SK-N-MC (cell line): Measurements from ENCODE around the gene POLG2.

ENCODE experiments used
- EZH2 ChIP-seq: fragments of 200-600 bp; sonication (generic); IDR thresholded peaks from one replicate; pipeline ENCODE4 v1.6.1; 2017; ENCODE audit warnings: antibody characterized with exemption
- FOXP2 ChIP-seq: optimal IDR thresholded peaks from 2 replicates; pipeline ENCODE3; 2011; ENCODE audit warnings: mild to moderate bottlenecking, moderate library complexity; ENCODE audit not compliant: insufficient read depth; ENCODE audit errors: extremely low read length, control extremely low read depth
- POLR2AphosphoS5 ChIP-seq: IDR thresholded peaks from 2 replicates; pipeline ENCODE4 v1.6.1; 2012; ENCODE audit warnings: mild to moderate bottlenecking, low read depth, low read length, borderline replicate concordance

- no peak for TF ChIP-seq EZH2
- TF ChIP-seq FOXP2 = no peak
- TF ChIP-seq POLR2AphosphoS5 = no peak
Observed at GRCh38 chr17:64497565-64498035, 746 bp upstream of the POLG2 start.
